ENCODE measurements around the gene ATP8A2.

DNA sequence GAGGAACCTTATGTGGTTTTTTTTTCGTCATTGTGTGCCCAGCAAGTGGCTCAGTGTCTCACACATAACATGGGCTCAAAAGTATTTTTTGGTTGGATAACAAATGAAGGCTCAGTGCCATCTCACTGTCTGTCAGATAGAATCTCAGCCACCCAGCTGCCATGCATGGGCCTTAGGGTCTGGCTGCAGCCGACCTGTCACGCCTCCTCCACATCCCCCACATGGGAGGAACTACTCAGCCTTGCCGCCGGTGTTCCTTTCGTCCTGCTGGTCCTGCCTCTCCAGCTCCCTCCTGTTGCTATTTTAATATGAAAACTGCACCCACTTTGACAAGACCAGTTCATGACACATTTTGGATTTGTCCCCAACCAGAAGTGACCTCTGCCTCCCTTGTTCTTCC is 558.9 kb downstream of the ATP8A2 start:
- no peak for TF ChIP-seq POLR2A (IDR thresholded peaks at IDR 0.05; ENCODE audit: low read length)
- TF ChIP-seq GATA1 (IDR thresholded peaks at IDR 0.05; ENCODE audit: low read depth, low read length) = no peak
